ENCODE measurements around the gene FOXP1. TPM values are rescaled to one million over a fixed set of nuclear protein-coding genes. Genes with fewer than 3 reads are reported as not detected.

FOXP1 gene
- total and polyA plus RNA-seq, 2 of the 8 experiments (the other 6 are each of a cell fraction or from before 2014, with no cell fraction given), result 13.9 to 25.4 TPM

DNA sequence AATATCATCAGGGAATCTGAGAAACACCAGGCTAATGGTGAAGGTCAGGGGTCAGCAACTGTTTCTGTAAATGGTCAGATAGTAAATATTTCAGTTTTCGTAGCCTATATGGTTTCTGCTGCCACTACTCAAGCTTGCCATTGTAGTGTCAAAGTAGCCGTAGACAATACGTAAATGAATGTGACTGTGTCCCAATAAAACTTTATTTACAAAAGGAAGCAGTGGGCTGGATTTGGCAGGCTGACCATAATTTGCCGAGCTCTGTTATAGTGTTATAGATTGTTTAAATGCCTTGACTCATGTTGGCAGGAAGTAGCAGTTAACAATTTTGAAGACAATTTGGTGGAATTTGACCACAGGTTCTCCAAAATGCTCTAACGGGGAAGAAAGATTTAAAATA lies 548.2 kb downstream of the FOXP1 start:
- no peak for FAIRE-seq
- Histone ChIP-seq H3K4me1 (replicated peaks in 1 of 4; ENCODE audit: control insufficient read depth in 3 of 4, insufficient read depth in 4 of 4, low read length in 3 of 4) (peaks cover 1 to 9% (median 6%) of the 10 kb centered on the region in 4 experiments; a peak in 5 of 7 replicates), H2AK5ac (ENCODE audit: low read depth, low read length) (no peak overlapping the region), H3K79me2 (ENCODE audit: control insufficient read depth in 1 of 2, insufficient read depth in 2 of 2, low read length in 2 of 2) (no peaks in the 10 kb centered on the region), H3K56ac (replicated peaks; ENCODE audit: insufficient read length, low read depth, low read length) (no peak overlapping the region), H2AFZ (ENCODE audit: low read length) (no peak overlapping the region), H4K20me1 (replicated peaks in 1 of 2; ENCODE audit: control insufficient read depth in 1 of 2, insufficient read depth in 2 of 2, low read length in 2 of 2) (peaks cover 0 to 4% of the 10 kb centered on the region in 2 experiments), H3K4me2 (ENCODE audit: insufficient read depth in 1 of 2, low read depth in 2 of 2, low read length in 2 of 2) (no peak overlapping the region), H3K4me3 (ENCODE audit: extremely low read depth in 1 of 4, insufficient read depth in 2 of 4, low read depth in 3 of 4, low read length in 4 of 4) (no peak overlapping the region), H3K79me1 (ENCODE audit: low read depth, low read length) (no peaks in the 10 kb centered on the region), H3K27ac (ENCODE audit: low read depth, low read length) (no peak overlapping the region), H3K9ac (replicated peaks in 1 of 4; ENCODE audit: extremely low read depth in 1 of 4, low read depth in 3 of 4, low read length in 3 of 4) (no peak overlapping the region), H3K23ac (ENCODE audit: insufficient read length) (no peak overlapping the region), H3K14ac (ENCODE audit: insufficient read length) (no peak overlapping the region), H4K5ac (ENCODE audit: insufficient read length, low read depth, low read length) (no peak overlapping the region), H2BK120ac (replicated peaks; ENCODE audit: low read depth, low read length) (no peak overlapping the region), H3K4ac (replicated peaks; ENCODE audit: insufficient read length, low read depth, low read length) (no peak overlapping the region), H3K9me3 (ENCODE audit: insufficient read depth in 2 of 2, low read depth in 1 of 2, low read length in 1 of 2) (no peaks in the 10 kb centered on the region), H2BK20ac (ENCODE audit: low read length) (no peak overlapping the region), H4K91ac (replicated peaks; ENCODE audit: insufficient read length, low read length) (no peak overlapping the region), H3K18ac (ENCODE audit: extremely low read depth, low read length) (no peak overlapping the region), H2BK15ac (ENCODE audit: low read length) (no peak overlapping the region), H4K8ac (ENCODE audit: extremely low read depth, insufficient read depth, low read length) (no peak overlapping the region), H2BK5ac (ENCODE audit: low read depth, low read length) (no peak overlapping the region), H3K36me3 (ENCODE audit: control insufficient read depth in 2 of 4, insufficient read depth in 4 of 4, low read length in 3 of 4) (peaks cover 0 to 8% (median 1%) of the 10 kb centered on the region in 4 experiments; a peak in 4 of 8 replicates), H3K23me2 (ENCODE audit: low read depth, low read length) (no peaks in the 10 kb centered on the region), H3K27me3 (replicated peaks in 1 of 4; ENCODE audit: control insufficient read depth in 3 of 4, extremely low read depth in 1 of 4, insufficient read depth in 3 of 4, low read length in 3 of 4) (no peaks in the 10 kb centered on the region; a peak in 1 of 7 replicates), H2BK12ac (ENCODE audit: low read depth, low read length) (no peak overlapping the region)
- DNase-seq (ENCODE audit: low read depth in 1 of 2, low spot score in 2 of 2), result no peak
- CTCF ChIA-PET (ENCODE audit: partially characterized antibody), result interaction anchor here (0.7 to 3.7 kb wide), 5 partner anchors 9 to 35 kb away, joined by 3 to 25 read pairs (median 3); no protein-coding TSS in a partner anchor
- POLR2A ChIA-PET (ENCODE audit: partially characterized antibody), result no interaction called here
- 96% methylated on average over 5 of the region's 5 CpGs; no CpG with 5 or more reads in 1 of the 2 experiments for WGBS, 2 experiments (ENCODE audit: extremely low coverage in 1 of 2, insufficient coverage in 1 of 2, insufficient read length in 1 of 2, insufficient replicate concordance in 2 of 2, low coverage in 1 of 2, low lambda C conversion rate in 2 of 2, missing lambda C conversion rate in 1 of 2)

Data from H1 (cell line).